AG09319 (cell line): ENCODE measurements around the gene ACTN4.

ENCODE experiments used
- DNase-seq: peaks from one replicate; pipeline ENCODE4 v3.0.0-alpha.2; 2010; ENCODE audit warnings: low read depth; ENCODE audit errors: extremely low read depth
- CTCF ChIP-seq: IDR thresholded peaks from 2 replicates; pipeline ENCODE4 v1.5.1; 2011; ENCODE audit warnings: low read depth, mild to moderate bottlenecking, inconsistent platforms, low read length, moderate library complexity

Gene ACTN4

GRCh38 chr19:38705197-38706019, 58.0 kb downstream of the ACTN4 start:
- TF ChIP-seq CTCF = no peak
- no peak for DNase-seq

- no peak for TF ChIP-seq CTCF
- no peak for DNase-seq
These were observed 59.5 kb downstream of the ACTN4 start for GRCh38 chr19:38706792-38707511.

GRCh38 chr19:38707512-38708114, 60.2 kb downstream of the ACTN4 start:
- TF ChIP-seq CTCF = no peak
- DNase-seq = no peak

GRCh38 chr19:38708413-38709024, 61.1 kb downstream of the ACTN4 start:
- no peak for DNase-seq
- TF ChIP-seq CTCF = no peak

- no peak for DNase-seq
These were observed 61.7 kb downstream of the ACTN4 start for GRCh38 chr19:38709119-38709518.

GRCh38 chr19:38709671-38710415, 62.4 kb downstream of the ACTN4 start:
- TF ChIP-seq CTCF = no peak
- no peak for DNase-seq

More at GRCh38 chr19:38709119-38709518, 61.7 kb downstream of the ACTN4 start:
- TF ChIP-seq CTCF = no peak
